ENCODE data around the gene SUN2. TPM values are rescaled to one million over a fixed set of nuclear protein-coding genes. Genes with fewer than 3 reads are reported as not detected.

The SUN2 gene
- total RNA-seq, 1 donor from 2014 or later: 258 TPM

GRCh38 chr22:38750638-38751037, 5.2 kb downstream of the SUN2 start:
- Histone ChIP-seq H3K27me3 (no peaks in the 10 kb centered on the region), H3K9me3 (no peaks in the 10 kb centered on the region), H3K27ac (no peak overlapping the region), H3K4me3 (no peak overlapping the region), H3K36me3 (peaks cover 5 to 64% of the 10 kb centered on the region in 2 donors), H3K4me1 (peaks cover 53% of the 10 kb centered on the region)
- TF ChIP-seq POLR2A (IDR thresholded peaks at IDR 0.05): no peak
- TF ChIP-seq POLR2AphosphoS5 (IDR thresholded peaks at IDR 0.05; ENCODE audit: insufficient read depth in 1 of 2, low read depth in 1 of 2): no peak
- no peak for TF ChIP-seq CTCF (IDR thresholded peaks at IDR 0.05)
- intact Hi-C loops (cut with DNase I): loop anchor here (5.0 kb wide), 1 partner anchor 43 kb away; the partner anchor contains the start of gene GTPBP1
- no peak for DNase-seq (ENCODE audit: extremely low spot score in 2 of 2)

- peaks cover 53% of the 10 kb centered on the region for H3K4me1 ChIP-seq
- H3K36me3 ChIP-seq: peaks cover 5 to 70% of the 10 kb centered on the region in 2 donors
- no peak overlapping the region for H3K4me3 ChIP-seq
- TF ChIP-seq POLR2A (IDR thresholded peaks at IDR 0.05): no peak
- TF ChIP-seq CTCF (IDR thresholded peaks at IDR 0.05): no peak
- no peak for TF ChIP-seq POLR2AphosphoS5 (IDR thresholded peaks at IDR 0.05; ENCODE audit: insufficient read depth in 1 of 2, low read depth in 1 of 2)
- no peak overlapping the region for H3K27ac ChIP-seq
- H3K27me3 ChIP-seq: no peaks in the 10 kb centered on the region
- intact Hi-C loops (cut with DNase I): loop anchor here (5.0 kb wide), 1 partner anchor 43 kb away; the partner anchor contains the start of gene GTPBP1
- H3K9me3 ChIP-seq: no peaks in the 10 kb centered on the region
- no peak for DNase-seq (ENCODE audit: extremely low spot score in 2 of 2)
Measured at GRCh38 chr22:38750104-38750503, 5.7 kb downstream of the SUN2 start.

- Histone ChIP-seq H3K27me3 (no peaks in the 10 kb centered on the region), H3K9me3 (no peaks in the 10 kb centered on the region), H3K27ac (no peak overlapping the region), H3K4me1 (peaks cover 40% of the 10 kb centered on the region), H3K4me3 (no peak overlapping the region), H3K36me3 (peaks cover 12 to 84% of the 10 kb centered on the region in 2 donors)
- TF ChIP-seq CTCF (IDR thresholded peaks at IDR 0.05): no peak
- TF ChIP-seq POLR2AphosphoS5 (IDR thresholded peaks at IDR 0.05; ENCODE audit: insufficient read depth in 1 of 2, low read depth in 1 of 2): peak in 1 of 2 donors; percentile 9
- TF ChIP-seq POLR2A (IDR thresholded peaks at IDR 0.05): no peak
- intact Hi-C loops (cut with DNase I): no loop called here
- DNase-seq (ENCODE audit: extremely low spot score in 2 of 2): no peak
Measured at GRCh38 chr22:38748487-38749136, 7.2 kb downstream of the SUN2 start.

- Histone ChIP-seq H3K4me3 (no peak overlapping the region), H3K36me3 (peaks cover 16 to 93% of the 10 kb centered on the region in 2 donors), H3K9me3 (no peaks in the 10 kb centered on the region), H3K4me1 (peaks cover 13% of the 10 kb centered on the region), H3K27ac (no peak overlapping the region), H3K27me3 (no peaks in the 10 kb centered on the region)
- no peak for TF ChIP-seq POLR2A (IDR thresholded peaks at IDR 0.05)
- TF ChIP-seq POLR2AphosphoS5 (IDR thresholded peaks at IDR 0.05; ENCODE audit: insufficient read depth in 1 of 2, low read depth in 1 of 2): no peak
- TF ChIP-seq CTCF (IDR thresholded peaks at IDR 0.05): no peak
- intact Hi-C loops (cut with DNase I): no loop called here
- no peak for DNase-seq (ENCODE audit: extremely low spot score in 2 of 2)
Measured at GRCh38 chr22:38745676-38746460, 9.9 kb downstream of the SUN2 start.
